Erythroblast (primary cell): ENCODE results near the gene STK32C.

ENCODE experiments used
- GATA1 ChIP-seq: IDR thresholded peaks from 2 replicates; pipeline ENCODE4 v1.6.1; 2011; ENCODE audit warnings: low read depth, mild to moderate bottlenecking, control low read depth, low read length, moderate library complexity
- POLR2A ChIP-seq: IDR thresholded peaks from 2 replicates; pipeline ENCODE4 v1.6.1; 2011; ENCODE audit warnings: mild to moderate bottlenecking, low read length

GRCh38 chr10:132273304-132273944 lies 34.3 kb downstream of the STK32C start:
- TF ChIP-seq POLR2A (no peak), GATA1 (no peak)
